HCT116 (cell line): ENCODE data around the gene CCDC191. TPM values are rescaled to one million over a fixed set of nuclear protein-coding genes. Genes with fewer than 3 reads are reported as not detected.
A peak's percentile ranks its signal among the peaks of the same experiment; 100 is the strongest.

Source experiments
- ATAC-seq: fragments of 200-7000 bp; cut with Tn5 transposase; 2 replicates; pipeline ENCODE4 v1.9.1; 2020; ENCODE audit warnings: mild to moderate bottlenecking, moderate library complexity
- Bru-seq: library from RNA; stranded (reverse); fragments of 400-500 nt; gene quantifications from one replicate; lab custom pipeline; 2021; lab: Mats Ljungman, UMichigan
- BruChase-seq, 2 experiments: library from RNA; stranded (reverse); fragments of 400-500 nt; gene quantifications; one replicate each; lab custom pipeline; 2021; lab: Mats Ljungman, UMichigan
- BruUV-seq: library from RNA; stranded (reverse); fragments of 400-500 nt; replicated peaks from 2 replicates; lab custom pipeline; 2021; lab: Mats Ljungman, UMichigan
- CTCF ChIA-PET: fragments of 300-600 bp; sonication (Branson Sonifier 250); formaldehyde crosslinking; loops from one replicate; lab custom pipeline; 2021; ENCODE audit warnings: antibody characterized with exemption; lab: Charles Lee
- POLR2A ChIA-PET: fragments of 300-600, 350-600 bp; sonication (Branson Sonifier 250); formaldehyde crosslinking; loops from one replicate; lab custom pipeline; 2021; ENCODE audit warnings: antibody characterized with exemption; lab: Charles Lee
- RAD21 ChIA-PET, 2 experiments: fragments of 300-600 bp; sonication (Branson Sonifier 250); formaldehyde crosslinking; loops; one replicate each; lab custom pipeline; 2023; ENCODE audit warnings: low total read pairs in 2 of 2; ENCODE audit not compliant: uncharacterized antibody in 2 of 2, unreplicated experiment in 2 of 2, low non-redundant PET in 1 of 2; lab: Charles Lee
- DNase-seq: peaks from one replicate; pipeline ENCODE4 v3.0.0-alpha.2; 2010; ENCODE audit warnings: low read depth, low spot score
- H2AFZ ChIP-seq: fragments of 200-600 bp; shearing (Covaris generic), sonication (generic); 2 replicates; pipeline ENCODE4 v1.6.1; 2017; ENCODE audit warnings: low read depth, mixed run types, mixed read lengths, antibody characterized with exemption, low read length; ENCODE audit not compliant: poor library complexity, severe bottlenecking
- H3K27ac ChIP-seq: 2 replicates; pipeline ENCODE4 v1.5.1; 2012; ENCODE audit warnings: low read depth, low read length
- H3K27me3 ChIP-seq: fragments of 200-600 bp; sonication (generic); 2 replicates; pipeline ENCODE4 v1.6.1; 2016; ENCODE audit warnings: mixed run types, low read length, mixed read lengths; ENCODE audit not compliant: insufficient read depth
- H3K36me3 ChIP-seq, 2 experiments: fragments of 200-500 bp in 1 of 2; fragments of 200-600 bp in 1 of 2; sonication (Bioruptor generic) in 1 of 2; sonication (generic) in 1 of 2; 2 replicates each; pipeline versions ENCODE4 v1.5.1 to v1.6.1; 2014 to 2016; ENCODE audit warnings: low read length in 2 of 2, inconsistent platforms in 1 of 2, mixed read lengths in 1 of 2, mixed run types in 1 of 2; ENCODE audit not compliant: insufficient read depth in 2 of 2, control insufficient read depth in 1 of 2
- H3K4me1 ChIP-seq, 2 experiments: fragments of 200-600 bp in 1 of 2; sonication (generic) in 1 of 2; 2 replicates each; pipeline versions ENCODE4 v1.5.1 to v1.6.1; 2012 to 2017; ENCODE audit warnings: low read length in 2 of 2, inconsistent platforms in 1 of 2, mild to moderate bottlenecking in 1 of 2, mixed read lengths in 1 of 2, mixed run types in 1 of 2, moderate library complexity in 1 of 2; ENCODE audit not compliant: insufficient read depth in 2 of 2, control insufficient read depth in 1 of 2
- H3K4me2 ChIP-seq: fragments of 200-600 bp; sonication (generic); 2 replicates; pipeline ENCODE4 v1.6.1; 2017; ENCODE audit warnings: mixed run types, low read length, mixed read lengths
- H3K4me3 ChIP-seq, 2 experiments: fragments of 200-600 bp in 1 of 2; sonication (generic) in 1 of 2; replicated peaks in 1 of 2; 2 replicates each; pipeline ENCODE4 v1.5.1; 2011 to 2016; ENCODE audit warnings: low read length in 2 of 2, control low read depth in 1 of 2, low read depth in 1 of 2, mild to moderate bottlenecking in 1 of 2, mixed read lengths in 1 of 2, mixed run types in 1 of 2
- H3K79me2 ChIP-seq: fragments of 200-600 bp; sonication (generic); 2 replicates; pipeline ENCODE4 v1.6.1; 2017; ENCODE audit warnings: mild to moderate bottlenecking, mixed run types, low read length, moderate library complexity, mixed read lengths; ENCODE audit not compliant: insufficient read depth
- H3K9ac ChIP-seq: fragments of 200-600 bp; sonication (generic); 2 replicates; pipeline ENCODE4 v1.6.1; 2016; ENCODE audit warnings: low read length, mixed read lengths
- H3K9me2 ChIP-seq: fragments of 200-600 bp; sonication (generic), shearing (Covaris generic); 2 replicates; pipeline ENCODE4 v1.6.1; 2017; ENCODE audit warnings: mixed run types, mild to moderate bottlenecking, moderate library complexity; ENCODE audit not compliant: insufficient read depth
- H3K9me3 ChIP-seq, 2 experiments: fragments of 200-500 bp in 1 of 2; fragments of 200-600 bp in 1 of 2; sonication (Bioruptor generic) in 1 of 2; sonication (generic) in 1 of 2; 2 replicates each; pipeline ENCODE4 v1.6.1; 2014 to 2017; ENCODE audit warnings: low read length in 2 of 2, mixed read lengths in 2 of 2, inconsistent platforms in 1 of 2, low read depth in 1 of 2, mild to moderate bottlenecking in 1 of 2, mixed run types in 1 of 2, moderate library complexity in 1 of 2; ENCODE audit not compliant: control insufficient read depth in 1 of 2, insufficient read depth in 1 of 2
- H4K20me1 ChIP-seq: fragments of 200-600 bp; sonication (generic), shearing (Covaris generic); 2 replicates; pipeline ENCODE4 v1.6.1; 2017; ENCODE audit warnings: mixed run types, mild to moderate bottlenecking, moderate library complexity; ENCODE audit not compliant: insufficient read depth
- CTCF ChIP-seq, 3 experiments: fragments of 200-600 bp in 1 of 3; sonication (generic) in 1 of 3; IDR thresholded peaks in 2 of 3; conservative IDR thresholded peaks in 1 of 3; 2 replicates each; pipeline ENCODE4 v1.5.1; 2012 to 2017; ENCODE audit warnings: low read depth in 2 of 3, low read length in 2 of 3, antibody characterized with exemption in 1 of 3, borderline replicate concordance in 1 of 3, control low read depth in 1 of 3, mild to moderate bottlenecking in 1 of 3, mixed read lengths in 1 of 3, mixed run types in 1 of 3, moderate library complexity in 1 of 3; ENCODE audit not compliant: insufficient read depth in 1 of 3
- ELF1 ChIP-seq: IDR thresholded peaks from 2 replicates; pipeline ENCODE4 v1.6.1; 2012; ENCODE audit warnings: low read depth, borderline replicate concordance
- EZH2phosphoT487 ChIP-seq: fragments of 200-600 bp; IDR thresholded peaks from 2 replicates; pipeline ENCODE4 v1.6.1; 2018; ENCODE audit warnings: antibody characterized with exemption, borderline replicate concordance
- JUND ChIP-seq: IDR thresholded peaks from 2 replicates; pipeline ENCODE4 v1.6.1; 2012
- MAX ChIP-seq: IDR thresholded peaks from 2 replicates; pipeline ENCODE4 v1.6.1; 2012
- POLR2A ChIP-seq: IDR thresholded peaks from 2 replicates; pipeline ENCODE4 v1.7.0; 2011; ENCODE audit warnings: borderline replicate concordance; ENCODE audit not compliant: insufficient read depth, insufficient read length; ENCODE audit errors: extremely low read depth
- POLR2AphosphoS5 ChIP-seq: IDR thresholded peaks from 2 replicates; pipeline ENCODE4 v1.6.1; 2011; ENCODE audit warnings: mild to moderate bottlenecking, low read depth, low read length, moderate library complexity
- RAD21 ChIP-seq: IDR thresholded peaks from 2 replicates; pipeline ENCODE4 v1.6.1; 2012; ENCODE audit warnings: low read depth, mild to moderate bottlenecking
- SIN3A ChIP-seq: IDR thresholded peaks from 2 replicates; pipeline ENCODE4 v1.6.1; 2012; ENCODE audit warnings: low read depth
- SP1 ChIP-seq: IDR thresholded peaks from 2 replicates; pipeline ENCODE4 v1.6.1; 2012; ENCODE audit warnings: low read depth
- SRF ChIP-seq: IDR thresholded peaks from 2 replicates; pipeline ENCODE4 v1.6.1; 2012; ENCODE audit warnings: low read depth
- TCF7L2 ChIP-seq: IDR thresholded peaks from 2 replicates; pipeline ENCODE4 v1.7.0; 2011; ENCODE audit warnings: borderline replicate concordance, inconsistent platforms; ENCODE audit not compliant: insufficient read depth, insufficient read length; ENCODE audit errors: extremely low read depth
- YY1 ChIP-seq: IDR thresholded peaks from 2 replicates; pipeline ENCODE4 v1.6.1; 2011; ENCODE audit warnings: low read length, low read depth, moderate library complexity, mild to moderate bottlenecking; ENCODE audit not compliant: insufficient replicate concordance; ENCODE audit errors: extremely low read depth
- ZBTB33 ChIP-seq: IDR thresholded peaks from 2 replicates; pipeline ENCODE4 v1.6.1; 2011; ENCODE audit warnings: mild to moderate bottlenecking, low read length, moderate library complexity; ENCODE audit not compliant: insufficient replicate concordance; ENCODE audit errors: extremely low read depth
- ZFX ChIP-seq: fragments of 450-650 bp; IDR thresholded peaks from 2 replicates; pipeline ENCODE4 v1.6.1; 2017
- ZNF274 ChIP-seq: fragments of 200-500 bp; sonication (Bioruptor generic); IDR thresholded peaks from 2 replicates; pipeline ENCODE4 v1.6.1; 2014; ENCODE audit warnings: mild to moderate bottlenecking, low read depth, low read length, inconsistent platforms
- intact Hi-C: fragments of 100-400 bp; cut with micrococcal nuclease; formaldehyde crosslinking; loops from 2 replicates; pipeline ENCODE4 v1.10.0; 2022
- long read RNA-seq: library from polyadenylated mRNA; unstranded; transcript quantifications from one replicate; pipeline ENCODE4 v2.0.0, GENCODE V29; 2021; ENCODE audit not compliant: unreplicated experiment
- polyA plus RNA-seq: library from polyadenylated mRNA; unstranded; fragments of >200 nt; gene quantifications from 2 replicates; pipeline ENCODE4 v1.2.1, GENCODE V29; 2012; ENCODE audit warnings: missing spikeins
- total RNA-seq: library from RNA; stranded (reverse); gene quantifications from one replicate; pipeline ENCODE4 v1.2.1, GENCODE V29; 2021; ENCODE audit not compliant: unreplicated experiment

The CCDC191 gene
- 4.1 TPM for total RNA-seq
- 2.0 and 2.5 TPM in 2 replicates for polyA plus RNA-seq
- Bru-seq, nascent RNA, result percentile 54 among the genes with signal in this experiment
- percentile 54 among the genes with signal in this experiment for BruChase-seq, experiment 1, labeled RNA remaining after a 6-hour chase
- percentile 55 among the genes with signal in this experiment for BruChase-seq, experiment 2, labeled RNA remaining after a 2-hour chase
- long read RNA-seq, partial matches to known transcripts, result 2 of 5 reads
- long read RNA-seq, other reads (novel, unspliced or antisense), result 2 of 5 reads

- CTCF ChIA-PET, result interaction anchor here (1.0 kb wide), 1 partner anchor 212 kb away, joined by 3 read pairs; no protein-coding TSS in a partner anchor
These were observed at the start of gene CCDC191, which contains the start of gene QTRT2 for GRCh38 chr3:114056130-114057010. TSS of gene CCDC191 (minus strand) at chr3:114056526. CDS start at chr3:114056466, 60 bp downstream. TSS of gene QTRT2 (plus strand) at chr3:114056737. CDS start at chr3:114065258, 8,521 bp downstream.

More at GRCh38 chr3:114056130-114057010, at the start of gene CCDC191, which contains the start of gene QTRT2:
- Histone ChIP-seq H3K4me3 (peak within 1 kb of the TSS; percentile 80 to 98), H3K9me2 (no peaks in the 10 kb centered on the region), H3K4me1 (peaks cover 9 to 15% of the 10 kb centered on the region in 2 experiments; a peak in 2 of 4 replicates), H2AFZ (peak within 1 kb of the TSS; percentile 82), H3K9ac (peak within 1 kb of the TSS; percentile 90), H3K27ac (peak within 1 kb of the TSS; percentile 72), H4K20me1 (no peaks in the 10 kb centered on the region), H3K9me3 (no peaks in the 10 kb centered on the region), H3K36me3 (peaks cover 2 to 3% of the 10 kb centered on the region in 2 experiments; a peak in 1 of 4 replicates), H3K27me3 (no peaks in the 10 kb centered on the region), H3K79me2 (peaks cover 48% of the 10 kb centered on the region), H3K4me2 (peak within 1 kb of the TSS; percentile 95)
- peak; percentile 95 for TF ChIP-seq SRF
- no peak for TF ChIP-seq RAD21
- peak; percentile 54 for TF ChIP-seq POLR2A
- TF ChIP-seq CTCF (IDR thresholded peaks at IDR 0.05 in 2 of 3, conservative IDR thresholded peaks at IDR 0.05 in 1 of 3; ENCODE audit: borderline replicate concordance in 1 of 3, insufficient read depth in 1 of 3, low read depth in 2 of 3, low read length in 2 of 3), result no peak
- TF ChIP-seq ZNF274, result no peak
- TF ChIP-seq ZFX, result 0 out of 2 replicates have a peak, but pooled peaks have one; percentile 23
- TF ChIP-seq ZBTB33, result no peak
- TF ChIP-seq SIN3A, result peak; percentile 98
- TF ChIP-seq YY1, result peak; percentile 53
- peak; percentile 64 for TF ChIP-seq ELF1
- peak; percentile 73 for TF ChIP-seq POLR2AphosphoS5
- no peak for TF ChIP-seq JUND
- peak; percentile 94 for TF ChIP-seq TCF7L2
- TF ChIP-seq MAX, result peak; percentile 99
- TF ChIP-seq EZH2phosphoT487, result no peak
- peak; percentile 94 for TF ChIP-seq SP1
- TSS peak; percentile 75 for BruUV-seq
- POLR2A ChIA-PET, result no interaction called here
- RAD21 ChIA-PET, result no interaction called here
- intact Hi-C loops, result no loop called here
- ATAC-seq (peak; percentile 98), DNase-seq (peak; percentile 98)
